ENCODE data around the gene PTPRN2. TPM values are rescaled to one million over a fixed set of nuclear protein-coding genes. Genes with fewer than 3 reads are reported as not detected.
A peak's percentile ranks its signal among the peaks of the same experiment; 100 is the strongest.

Gene PTPRN2
- total and polyA plus RNA-seq, 2 of the 13 experiments (the other 11 are each of a cell fraction or from before 2014, with no cell fraction given), result 2.5 to 24.2 TPM

DNA sequence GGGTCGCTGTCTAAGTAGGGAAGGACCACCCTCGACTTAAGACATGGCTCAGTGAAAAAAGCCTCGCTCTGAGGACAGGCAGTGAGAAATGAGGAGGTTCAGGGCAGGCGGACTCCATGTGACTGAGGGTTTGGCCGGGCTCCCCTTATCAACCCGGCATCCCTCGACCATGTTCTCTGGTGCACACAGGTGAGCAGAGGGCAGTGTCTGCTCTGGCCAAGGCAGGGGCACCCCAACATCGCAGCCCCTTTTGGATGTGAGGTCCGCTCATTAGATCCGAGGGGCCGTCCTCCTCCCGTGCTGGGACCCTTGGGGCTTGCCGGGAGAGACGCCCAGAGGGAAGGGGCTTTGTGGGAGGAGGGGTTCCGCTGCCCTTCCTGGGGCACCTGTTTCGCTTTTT, 775.7 kb downstream of the PTPRN2 start (continued):
- TF ChIP-seq, protein P1, sequence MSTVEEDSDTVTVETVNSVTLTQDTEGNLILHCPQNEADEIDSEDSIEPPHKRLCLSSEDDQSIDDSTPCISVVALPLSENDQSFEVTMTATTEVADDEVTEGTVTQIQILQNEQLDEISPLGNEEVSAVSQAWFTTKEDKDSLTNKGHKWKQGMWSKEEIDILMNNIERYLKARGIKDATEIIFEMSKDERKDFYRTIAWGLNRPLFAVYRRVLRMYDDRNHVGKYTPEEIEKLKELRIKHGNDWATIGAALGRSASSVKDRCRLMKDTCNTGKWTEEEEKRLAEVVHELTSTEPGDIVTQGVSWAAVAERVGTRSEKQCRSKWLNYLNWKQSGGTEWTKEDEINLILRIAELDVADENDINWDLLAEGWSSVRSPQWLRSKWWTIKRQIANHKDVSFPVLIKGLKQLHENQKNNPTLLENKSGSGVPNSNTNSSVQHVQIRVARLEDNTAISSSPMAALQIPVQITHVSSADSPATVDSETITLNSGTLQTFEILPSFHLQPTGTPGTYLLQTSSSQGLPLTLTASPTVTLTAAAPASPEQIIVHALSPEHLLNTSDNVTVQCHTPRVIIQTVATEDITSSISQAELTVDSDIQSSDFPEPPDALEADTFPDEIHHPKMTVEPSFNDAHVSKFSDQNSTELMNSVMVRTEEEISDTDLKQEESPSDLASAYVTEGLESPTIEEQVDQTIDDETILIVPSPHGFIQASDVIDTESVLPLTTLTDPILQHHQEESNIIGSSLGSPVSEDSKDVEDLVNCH (CRISPR knock-in tag; IDR thresholded peaks at IDR 0.05), result no peak
- TF ChIP-seq ATRX (CRISPR knock-in tag; IDR thresholded peaks at IDR 0.05; ENCODE audit: borderline replicate concordance), result no peak
- TF ChIP-seq, protein P2, sequence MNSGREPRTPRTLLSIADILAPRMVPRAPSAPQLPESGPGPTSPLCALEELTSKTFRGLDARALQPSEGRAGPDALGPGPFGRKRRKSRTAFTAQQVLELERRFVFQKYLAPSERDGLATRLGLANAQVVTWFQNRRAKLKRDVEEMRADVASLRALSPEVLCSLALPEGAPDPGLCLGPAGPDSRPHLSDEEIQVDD (CRISPR knock-in tag; IDR thresholded peaks at IDR 0.05; ENCODE audit: borderline replicate concordance), result no peak

DNA sequence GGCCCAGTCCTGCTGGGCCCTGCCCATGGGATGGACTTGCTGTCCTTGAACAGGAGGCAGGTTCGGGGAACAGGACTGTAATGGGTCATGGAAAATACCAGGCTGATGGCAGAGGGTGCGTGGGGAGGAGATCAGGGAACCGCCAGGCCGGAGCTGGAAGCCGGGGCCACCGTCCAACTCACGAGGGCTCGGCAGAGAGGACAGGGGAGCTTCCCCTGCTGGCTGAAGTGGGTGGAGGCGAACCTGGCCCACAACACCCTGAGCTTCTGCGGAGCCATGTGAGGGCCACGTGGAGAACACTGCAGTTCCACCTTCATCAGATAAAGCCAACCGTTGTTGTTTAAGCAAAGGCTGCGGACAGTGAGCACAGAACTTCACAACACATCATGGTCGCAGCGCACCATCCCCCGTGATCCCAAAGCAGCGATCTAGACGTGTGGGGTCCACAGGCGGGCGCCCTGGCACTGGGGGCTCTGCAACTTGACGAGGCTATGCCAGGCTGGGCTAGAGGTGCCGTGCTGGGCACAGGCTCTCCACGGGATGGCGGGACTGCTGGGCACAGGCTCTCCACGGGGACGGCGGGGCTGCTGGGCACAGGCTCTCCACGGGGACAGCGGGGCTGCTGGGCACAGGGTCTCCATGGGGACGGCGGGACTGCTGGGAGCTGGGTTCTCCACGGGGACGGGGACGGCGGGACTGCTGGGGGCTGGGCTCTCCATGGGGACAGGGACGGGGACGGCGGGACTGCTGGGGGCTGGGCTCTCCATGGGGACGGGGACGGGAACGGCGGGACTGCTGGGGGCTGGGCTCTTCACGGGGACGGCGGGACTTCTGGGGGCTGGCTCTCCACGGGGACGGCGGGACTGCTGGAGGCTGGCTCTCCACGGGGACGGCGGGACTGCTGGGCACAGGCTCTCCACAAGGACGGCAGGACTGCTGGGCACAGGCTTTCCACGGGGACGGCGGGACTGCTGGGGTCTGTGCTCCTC, 777.5 kb downstream of the PTPRN2 start:
- POLR2A ChIA-PET, result no interaction called here
- Histone ChIP-seq H3K27me3 (ENCODE audit: control insufficient read depth in 1 of 2, insufficient read depth in 2 of 2, low read length in 2 of 2) (peaks cover 0 to 1% of the 10 kb centered on the region in 2 experiments; a peak in 1 of 5 replicates), H3K36me3 (replicated peaks in 1 of 2; ENCODE audit: control insufficient read depth in 1 of 2, insufficient read depth in 2 of 2, low read length in 2 of 2) (no peaks in the 10 kb centered on the region), H3K4me2 (ENCODE audit: low read depth, low read length) (no peak overlapping the region), H3K4me3 (replicated peaks in 1 of 3; ENCODE audit: insufficient read depth in 1 of 3, low read depth in 2 of 3, low read length in 3 of 3) (no peak overlapping the region), H3K4me1 (ENCODE audit: insufficient read depth, low read length) (no peaks in the 10 kb centered on the region), H4K20me1 (ENCODE audit: insufficient read depth, low read length) (peaks cover 7% of the 10 kb centered on the region; the same call in 1 of the 2 replicates), H3K9me3 (ENCODE audit: low read length) (no peaks in the 10 kb centered on the region), H3K9ac (ENCODE audit: insufficient read depth, low read depth, low read length) (no peak overlapping the region), H3K27ac (ENCODE audit: extremely low read length, insufficient read depth, low read length) (no peak overlapping the region), H3K79me2 (ENCODE audit: insufficient read depth, low read length) (no peaks in the 10 kb centered on the region), H2AFZ (ENCODE audit: low read length) (no peak overlapping the region)
- in situ Hi-C loops (cut with HindIII; ENCODE audit: extremely low pct_ligation_motif_present, low pct_unique_long_range_greater_than_20kb) (no loop called here), intact Hi-C loops (cut with micrococcal nuclease; ENCODE audit: unreplicated experiment) (no loop called here)
- CTCF ChIA-PET (ENCODE audit: low intra/inter-chr PET ratio, low total read pairs), result no interaction called here
- FAIRE-seq (no peak), DNase-seq (ENCODE audit: low spot score) (no peak), ATAC-seq (peak; percentile 29; the same call in 1 of the 3 replicates)
- WGBS (ENCODE audit: low lambda C conversion rate), result 87% methylated on average over 31 of the region's 55 CpGs
- TF ChIP-seq DNMT3B (CRISPR knock-in tag; conservative IDR thresholded peaks at IDR 0.05) (no peak), ZIK1 (CRISPR knock-in tag; IDR thresholded peaks at IDR 0.05; ENCODE audit: borderline replicate concordance, low read depth) (no peak)
- TF ChIP-seq, protein P3, sequence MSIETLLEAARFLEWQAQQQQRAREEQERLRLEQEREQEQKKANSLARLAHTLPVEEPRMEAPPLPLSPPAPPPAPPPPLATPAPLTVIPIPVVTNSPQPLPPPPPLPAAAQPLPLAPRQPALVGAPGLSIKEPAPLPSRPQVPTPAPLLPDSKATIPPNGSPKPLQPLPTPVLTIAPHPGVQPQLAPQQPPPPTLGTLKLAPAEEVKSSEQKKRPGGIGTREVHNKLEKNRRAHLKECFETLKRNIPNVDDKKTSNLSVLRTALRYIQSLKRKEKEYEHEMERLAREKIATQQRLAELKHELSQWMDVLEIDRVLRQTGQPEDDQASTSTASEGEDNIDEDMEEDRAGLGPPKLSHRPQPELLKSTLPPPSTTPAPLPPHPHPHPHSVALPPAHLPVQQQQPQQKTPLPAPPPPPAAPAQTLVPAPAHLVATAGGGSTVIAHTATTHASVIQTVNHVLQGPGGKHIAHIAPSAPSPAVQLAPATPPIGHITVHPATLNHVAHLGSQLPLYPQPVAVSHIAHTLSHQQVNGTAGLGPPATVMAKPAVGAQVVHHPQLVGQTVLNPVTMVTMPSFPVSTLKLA (IDR thresholded peaks at IDR 0.05), result 0 out of 2 replicates have a peak, but pooled peaks have one; percentile 4
- TF ChIP-seq, protein P4, sequence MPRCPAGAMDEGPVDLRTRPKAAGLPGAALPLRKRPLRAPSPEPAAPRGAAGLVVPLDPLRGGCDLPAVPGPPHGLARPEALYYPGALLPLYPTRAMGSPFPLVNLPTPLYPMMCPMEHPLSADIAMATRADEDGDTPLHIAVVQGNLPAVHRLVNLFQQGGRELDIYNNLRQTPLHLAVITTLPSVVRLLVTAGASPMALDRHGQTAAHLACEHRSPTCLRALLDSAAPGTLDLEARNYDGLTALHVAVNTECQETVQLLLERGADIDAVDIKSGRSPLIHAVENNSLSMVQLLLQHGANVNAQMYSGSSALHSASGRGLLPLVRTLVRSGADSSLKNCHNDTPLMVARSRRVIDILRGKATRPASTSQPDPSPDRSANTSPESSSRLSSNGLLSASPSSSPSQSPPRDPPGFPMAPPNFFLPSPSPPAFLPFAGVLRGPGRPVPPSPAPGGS (CRISPR knock-in tag; IDR thresholded peaks at IDR 0.05), result no peak
- BruUV-seq (replicated peaks), result no TSS peak
